H1 (cell line): Measurements from ENCODE around the gene HAVCR1. TPM values are rescaled to one million over a fixed set of nuclear protein-coding genes. Genes with fewer than 3 reads are reported as not detected.

Experiments used
- CTCF ChIA-PET: fragments of 300-600 bp; sonication (Branson Sonifier 250); formaldehyde crosslinking; loops from one replicate; lab custom pipeline; 2021; ENCODE audit not compliant: partially characterized antibody; lab: Charles Lee
- POLR2A ChIA-PET: fragments of 300-600 bp; sonication (Branson Sonifier 250); formaldehyde crosslinking; loops from one replicate; lab custom pipeline; 2021; ENCODE audit warnings: inconsistent platforms; ENCODE audit not compliant: partially characterized antibody; lab: Charles Lee
- DNase-seq, 2 experiments: peaks; one replicate each; pipeline versions ENCODE4 v3.0.0 to v3.0.0-alpha.2; 2010 to 2022; ENCODE audit warnings: low spot score in 2 of 2, low read depth in 1 of 2, mixed read lengths in 1 of 2
- FAIRE-seq: peaks from 2 replicates; lab custom pipeline; 2011; peaks lifted over from hg19 to GRCh38; lab: Jason Lieb, UNC
- H2AFZ ChIP-seq: 2 replicates; pipeline ENCODE4 v1.8.1; 2012; ENCODE audit warnings: low read length, inconsistent platforms
- H2AK5ac ChIP-seq: 2 replicates; pipeline ENCODE4 v1.6.1; 2013; ENCODE audit warnings: low read depth, low read length
- H2BK120ac ChIP-seq: replicated peaks from 2 replicates; pipeline ENCODE3; 2013; ENCODE audit warnings: low read depth, low read length, inconsistent platforms
- H2BK12ac ChIP-seq: 2 replicates; pipeline ENCODE4 v1.6.1; 2013; ENCODE audit warnings: low read depth, low read length
- H2BK15ac ChIP-seq: 2 replicates; pipeline ENCODE4 v1.6.1; 2013; ENCODE audit warnings: low read length
- H2BK20ac ChIP-seq: 2 replicates; pipeline ENCODE4 v1.6.1; 2013; ENCODE audit warnings: low read length
- H2BK5ac ChIP-seq: 2 replicates; pipeline ENCODE4 v1.6.1; 2013; ENCODE audit warnings: low read depth, low read length
- H3K14ac ChIP-seq: 2 replicates; pipeline ENCODE4 v1.6.1; 2013; ENCODE audit warnings: inconsistent platforms; ENCODE audit not compliant: insufficient read length
- H3K18ac ChIP-seq: 2 replicates; pipeline ENCODE4 v1.6.1; 2013; ENCODE audit warnings: low read length; ENCODE audit errors: extremely low read depth
- H3K23ac ChIP-seq: 2 replicates; pipeline ENCODE4 v1.6.1; 2013; ENCODE audit warnings: inconsistent platforms; ENCODE audit not compliant: insufficient read length
- H3K23me2 ChIP-seq: 2 replicates; pipeline ENCODE4 v1.6.1; 2013; ENCODE audit warnings: low read depth, low read length
- H3K27ac ChIP-seq: 2 replicates; pipeline ENCODE4 v1.6.1; 2011; ENCODE audit warnings: low read depth, low read length, inconsistent platforms
- H3K27me3 ChIP-seq, 4 experiments: replicated peaks in 1 of 4; 1 replicate in 1 of 4; 2 replicates in 3 of 4; pipeline versions ENCODE4 v1.6.1 to v1.8.1; 2011 to 2013; ENCODE audit warnings: low read length in 3 of 4, mild to moderate bottlenecking in 3 of 4, inconsistent platforms in 2 of 4, mixed read lengths in 2 of 4, moderate library complexity in 1 of 4; ENCODE audit not compliant: control insufficient read depth in 3 of 4, insufficient read depth in 3 of 4; ENCODE audit errors: extremely low read depth in 1 of 4
- H3K36me3 ChIP-seq, 4 experiments: 2 replicates each; pipeline versions ENCODE4 v1.6.1 to v1.8.1; 2011 to 2013; ENCODE audit warnings: mild to moderate bottlenecking in 4 of 4, low read length in 3 of 4, moderate library complexity in 2 of 4, control low read depth in 1 of 4, inconsistent platforms in 1 of 4; ENCODE audit not compliant: insufficient read depth in 4 of 4, control insufficient read depth in 2 of 4
- H3K4ac ChIP-seq: replicated peaks from 2 replicates; pipeline ENCODE3; 2013; ENCODE audit warnings: low read length, low read depth, mixed read lengths, inconsistent platforms; ENCODE audit not compliant: insufficient read length
- H3K4me1 ChIP-seq, 4 experiments: replicated peaks in 1 of 4; 1 replicate in 1 of 4; 2 replicates in 3 of 4; pipeline versions ENCODE4 v1.6.1 to v1.8.1; 2011 to 2013; ENCODE audit warnings: low read length in 3 of 4, inconsistent platforms in 2 of 4, mixed read lengths in 1 of 4; ENCODE audit not compliant: insufficient read depth in 4 of 4, control insufficient read depth in 3 of 4
- H3K4me2 ChIP-seq, 2 experiments: 2 replicates each; pipeline versions ENCODE4 v1.6.1 to v1.8.1; 2011 to 2013; ENCODE audit warnings: low read depth in 2 of 2, low read length in 2 of 2, control low read depth in 1 of 2, inconsistent platforms in 1 of 2, mild to moderate bottlenecking in 1 of 2; ENCODE audit not compliant: insufficient read depth in 1 of 2
- H3K4me3 ChIP-seq, 4 experiments: fragments of 200-600, 300-600 bp in 1 of 4; sonication (generic), shearing (Covaris generic), sonication (Bioruptor Twin) in 1 of 4; 2 replicates each; pipeline versions ENCODE4 v1.5.1 to v1.8.1; 2011 to 2016; ENCODE audit warnings: low read length in 4 of 4, low read depth in 3 of 4, control low read depth in 2 of 4, inconsistent platforms in 2 of 4, mild to moderate bottlenecking in 2 of 4, mixed read lengths in 1 of 4, moderate library complexity in 1 of 4; ENCODE audit not compliant: insufficient read depth in 2 of 4; ENCODE audit errors: extremely low read depth in 1 of 4
- H3K56ac ChIP-seq: replicated peaks from 2 replicates; pipeline ENCODE3; 2013; ENCODE audit warnings: low read depth, mild to moderate bottlenecking, mixed read lengths, low read length, inconsistent platforms; ENCODE audit not compliant: insufficient read length
- H3K79me1 ChIP-seq: 2 replicates; pipeline ENCODE4 v1.6.1; 2013; ENCODE audit warnings: low read depth, low read length, control low read depth
- H3K79me2 ChIP-seq, 2 experiments: 2 replicates each; pipeline versions ENCODE4 v1.6.1 to v1.8.1; 2012 to 2013; ENCODE audit warnings: low read length in 2 of 2, mild to moderate bottlenecking in 2 of 2, inconsistent platforms in 1 of 2; ENCODE audit not compliant: insufficient read depth in 2 of 2, control insufficient read depth in 1 of 2
- H3K9ac ChIP-seq, 4 experiments: replicated peaks in 1 of 4; 1 replicate in 1 of 4; 2 replicates in 3 of 4; pipeline versions ENCODE4 v1.6.1 to v1.8.1; 2011 to 2013; ENCODE audit warnings: low read depth in 3 of 4, low read length in 3 of 4, control low read depth in 2 of 4, mild to moderate bottlenecking in 2 of 4, moderate library complexity in 2 of 4, inconsistent platforms in 1 of 4; ENCODE audit errors: extremely low read depth in 1 of 4
- H3K9me3 ChIP-seq, 2 experiments: 2 replicates each; pipeline versions ENCODE4 v1.6.1 to v1.8.1; 2012 to 2013; ENCODE audit warnings: mild to moderate bottlenecking in 2 of 2, moderate library complexity in 2 of 2, control low read depth in 1 of 2, inconsistent platforms in 1 of 2, low read depth in 1 of 2, low read length in 1 of 2, mixed read lengths in 1 of 2; ENCODE audit not compliant: insufficient read depth in 2 of 2
- H4K20me1 ChIP-seq, 2 experiments: replicated peaks in 1 of 2; 2 replicates each; pipeline versions ENCODE3 to v1.8.1; 2011 to 2013; ENCODE audit warnings: inconsistent platforms in 2 of 2, low read length in 2 of 2, mild to moderate bottlenecking in 1 of 2; ENCODE audit not compliant: insufficient read depth in 2 of 2, control insufficient read depth in 1 of 2
- H4K5ac ChIP-seq: 2 replicates; pipeline ENCODE4 v1.6.1; 2013; ENCODE audit warnings: low read length, low read depth, mixed read lengths, inconsistent platforms; ENCODE audit not compliant: insufficient read length
- H4K8ac ChIP-seq: 2 replicates; pipeline ENCODE4 v1.8.0; 2013; ENCODE audit warnings: mild to moderate bottlenecking, moderate library complexity, low read length, inconsistent platforms; ENCODE audit not compliant: insufficient read depth; ENCODE audit errors: extremely low read depth
- H4K91ac ChIP-seq: replicated peaks from 2 replicates; pipeline ENCODE3; 2013; ENCODE audit warnings: low read length, mixed read lengths, inconsistent platforms; ENCODE audit not compliant: insufficient read length
- CBX5 ChIP-seq: fragments of 300-800, 300-1000 bp; sonication (generic); IDR thresholded peaks from 2 replicates; pipeline ENCODE4 v1.7.1; 2016; ENCODE audit warnings: antibody characterized with exemption, low read length, low read depth
- EGR1 ChIP-seq: IDR thresholded peaks from 2 replicates; pipeline ENCODE4 v1.6.1; 2011; ENCODE audit warnings: low read depth, low read length, borderline replicate concordance
- EZH2 ChIP-seq: fragments of 200-600 bp; sonication (generic); IDR thresholded peaks from 2 replicates; pipeline ENCODE4 v1.7.1; 2012; ENCODE audit warnings: low read depth, mild to moderate bottlenecking, moderate library complexity, low read length, inconsistent platforms; ENCODE audit not compliant: severe bottlenecking
- RAD21 ChIP-seq, 2 experiments: IDR thresholded peaks in 1 of 2; conservative IDR thresholded peaks in 1 of 2; 2 replicates each; pipeline ENCODE4 v1.6.1; 2011; ENCODE audit warnings: low read depth in 2 of 2, low read length in 2 of 2, improper control_type of control experiment in 1 of 2, inconsistent platforms in 1 of 2, mild to moderate bottlenecking in 1 of 2, moderate library complexity in 1 of 2
- SP4 ChIP-seq: IDR thresholded peaks from 2 replicates; pipeline ENCODE4 v1.6.1; 2012; ENCODE audit warnings: low read length, inconsistent platforms
- TAF7 ChIP-seq: optimal IDR thresholded peaks from 2 replicates; pipeline ENCODE3; 2011; ENCODE audit warnings: low read depth, mild to moderate bottlenecking, inconsistent platforms, low read length, moderate library complexity, borderline replicate concordance
- WGBS, 2 experiments: shearing (Covaris generic) in 1 of 2; methylation state at CpG; one replicate each; pipeline versions ENCODE4 v1.1.6 to v1.1.7; 2013 to 2015; ENCODE audit warnings: low lambda C conversion rate in 2 of 2, mixed read lengths in 2 of 2, inconsistent platforms in 1 of 2, low coverage in 1 of 2, missing lambda C conversion rate in 1 of 2; ENCODE audit not compliant: insufficient replicate concordance in 2 of 2, insufficient coverage in 1 of 2, insufficient read length in 1 of 2; ENCODE audit errors: extremely low coverage in 1 of 2, missing lambda C conversion rate in 1 of 2; 5-methylcytosine and 5-hydroxymethylcytosine counted together
- polyA plus RNA-seq, 7 experiments: library from polyadenylated mRNA; depleted of rRNA in 3 of 7; stranded (reverse) in 5 of 7; unstranded in 2 of 7; fragments of >200 nt in 5 of 7; fragments of 200-250 nt in 2 of 7; gene quantifications; 1 replicate in 5 of 7; 2 replicates in 1 of 7; 4 replicates in 1 of 7; pipeline versions ENCODE4 v1.2.1 to v1.2.3, GENCODE V29; 2011 to 2013; ENCODE audit warnings: missing spikeins in 2 of 7, mixed read lengths in 2 of 7
- total RNA-seq: library from RNA; stranded (reverse); fragmentation: NEBNext Ultra II Directional; extraction: Animal tissue kit (Norgen Biotek cat#: 25700); gene quantifications from 2 replicates; pipeline ENCODE4 v1.2.1, GENCODE V29; 2021

The HAVCR1 gene
- total and polyA plus RNA-seq, 2 of the 8 experiments (the other 6 are each of a cell fraction or from before 2014, with no cell fraction given) = not detected

- H3K56ac ChIP-seq = no peak overlapping the region
- no peak for DNase-seq
- no peaks in the 10 kb centered on the region for H4K20me1 ChIP-seq
- no peak overlapping the region for H3K18ac ChIP-seq
- no peak overlapping the region for H4K8ac ChIP-seq
- H3K23ac ChIP-seq = no peak overlapping the region
- H4K5ac ChIP-seq = no peak overlapping the region
- no peak overlapping the region for H2AFZ ChIP-seq
- no peak overlapping the region for H4K91ac ChIP-seq
- no peak overlapping the region for H3K4me2 ChIP-seq
- H3K27ac ChIP-seq = no peak overlapping the region
- H2BK12ac ChIP-seq = no peak overlapping the region
- H3K4me1 ChIP-seq = no peaks in the 10 kb centered on the region
- H3K9ac ChIP-seq = no peak overlapping the region
- no peak for FAIRE-seq
- no peaks in the 10 kb centered on the region; a peak in 1 of 7 replicates for H3K27me3 ChIP-seq
- H2BK15ac ChIP-seq = no peak overlapping the region
- ChIA-PET CTCF (interaction anchor here (1.4 kb wide), 1 partner anchor 110 kb away, joined by 4 read pairs; no protein-coding TSS in a partner anchor), POLR2A (no interaction called here)
- WGBS, 2 experiments = 95% methylated on average over 2 of the region's 2 CpGs; no CpG with 5 or more reads in 1 of the 2 experiments
- no peak overlapping the region for H2BK20ac ChIP-seq
- H3K4ac ChIP-seq = no peak overlapping the region
- no peaks in the 10 kb centered on the region for H3K36me3 ChIP-seq
- peaks cover 1% of the 10 kb centered on the region; the same call in 1 of the 2 replicates for H3K23me2 ChIP-seq
- H3K79me1 ChIP-seq = no peaks in the 10 kb centered on the region
- H3K14ac ChIP-seq = no peak overlapping the region
- no peak overlapping the region for H3K4me3 ChIP-seq
- no peak overlapping the region for H2BK5ac ChIP-seq
- H3K79me2 ChIP-seq = no peaks in the 10 kb centered on the region
- no peak overlapping the region for H2AK5ac ChIP-seq
- peaks cover 0 to 3% of the 10 kb centered on the region in 2 experiments; a peak in 2 of 4 replicates for H3K9me3 ChIP-seq
- H2BK120ac ChIP-seq = no peak overlapping the region
- TF ChIP-seq EZH2 (no peak), CBX5 (no peak), EGR1 (no peak), TAF7 (no peak), RAD21 (IDR thresholded peaks at IDR 0.05 in 1 of 2, conservative IDR thresholded peaks at IDR 0.05 in 1 of 2; ENCODE audit: low read depth in 2 of 2, low read length in 2 of 2) (no peak), SP4 (no peak)
Measured at GRCh38 chr5:157022024-157022423, 36.9 kb downstream of the HAVCR1 start.
